ENCODE data around the gene TENM4.

TENM4 gene

DNA sequence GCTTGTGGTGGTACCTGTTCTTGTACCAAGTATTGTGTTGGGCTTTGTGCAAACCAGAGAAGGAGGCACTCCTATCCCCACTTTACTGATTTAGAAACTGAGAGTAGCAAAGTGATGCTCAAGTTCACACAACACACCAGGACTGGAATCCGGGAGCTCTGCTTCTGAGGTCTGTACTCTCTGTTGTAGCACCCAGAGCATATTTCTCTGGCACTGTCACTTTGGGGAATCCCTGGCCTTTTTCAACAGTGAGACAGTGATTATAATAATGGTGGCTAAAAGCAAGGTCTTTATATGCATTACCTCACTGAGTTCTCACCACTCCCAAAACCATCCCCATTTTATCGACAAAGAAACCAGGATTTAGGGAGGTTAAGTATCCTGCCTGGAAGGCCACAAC is 362.4 kb downstream of the TENM4 start:
- Histone ChIP-seq H3F3A (ENCODE audit: control insufficient read depth, insufficient read depth) (no peaks in the 10 kb centered on the region), H3K36me3 (ENCODE audit: control insufficient read depth, low read length) (no peaks in the 10 kb centered on the region), H3K4me1 (ENCODE audit: control insufficient read depth, low read length) (no peaks in the 10 kb centered on the region), H3K79me2 (ENCODE audit: control insufficient read depth, low read length) (no peaks in the 10 kb centered on the region), H3K4me2 (ENCODE audit: low read length) (no peak overlapping the region), H3K9me2 (replicated peaks; ENCODE audit: control insufficient read depth, low read length) (no peaks in the 10 kb centered on the region), H3K4me3 (ENCODE audit: low read length) (no peak overlapping the region), H3K27ac (ENCODE audit: low read depth, low read length) (no peak overlapping the region), H3K27me3 (ENCODE audit: control insufficient read depth, low read length) (no peaks in the 10 kb centered on the region), H4K20me1 (ENCODE audit: control insufficient read depth, insufficient read depth, low read depth, low read length) (no peaks in the 10 kb centered on the region), H3K9me3 (ENCODE audit: control insufficient read depth, insufficient read depth, low read length) (no peaks in the 10 kb centered on the region)
- TF ChIP-seq, protein P1, sequence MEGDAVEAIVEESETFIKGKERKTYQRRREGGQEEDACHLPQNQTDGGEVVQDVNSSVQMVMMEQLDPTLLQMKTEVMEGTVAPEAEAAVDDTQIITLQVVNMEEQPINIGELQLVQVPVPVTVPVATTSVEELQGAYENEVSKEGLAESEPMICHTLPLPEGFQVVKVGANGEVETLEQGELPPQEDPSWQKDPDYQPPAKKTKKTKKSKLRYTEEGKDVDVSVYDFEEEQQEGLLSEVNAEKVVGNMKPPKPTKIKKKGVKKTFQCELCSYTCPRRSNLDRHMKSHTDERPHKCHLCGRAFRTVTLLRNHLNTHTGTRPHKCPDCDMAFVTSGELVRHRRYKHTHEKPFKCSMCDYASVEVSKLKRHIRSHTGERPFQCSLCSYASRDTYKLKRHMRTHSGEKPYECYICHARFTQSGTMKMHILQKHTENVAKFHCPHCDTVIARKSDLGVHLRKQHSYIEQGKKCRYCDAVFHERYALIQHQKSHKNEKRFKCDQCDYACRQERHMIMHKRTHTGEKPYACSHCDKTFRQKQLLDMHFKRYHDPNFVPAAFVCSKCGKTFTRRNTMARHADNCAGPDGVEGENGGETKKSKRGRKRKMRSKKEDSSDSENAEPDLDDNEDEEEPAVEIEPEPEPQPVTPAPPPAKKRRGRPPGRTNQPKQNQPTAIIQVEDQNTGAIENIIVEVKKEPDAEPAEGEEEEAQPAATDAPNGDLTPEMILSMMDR (IDR thresholded peaks at IDR 0.05; ENCODE audit: low read depth, low read length, poor library complexity, severe bottlenecking) = no peak
- TF ChIP-seq EZH2phosphoT487 (IDR thresholded peaks at IDR 0.05; ENCODE audit: borderline replicate concordance, low read length) = no peak

DNA sequence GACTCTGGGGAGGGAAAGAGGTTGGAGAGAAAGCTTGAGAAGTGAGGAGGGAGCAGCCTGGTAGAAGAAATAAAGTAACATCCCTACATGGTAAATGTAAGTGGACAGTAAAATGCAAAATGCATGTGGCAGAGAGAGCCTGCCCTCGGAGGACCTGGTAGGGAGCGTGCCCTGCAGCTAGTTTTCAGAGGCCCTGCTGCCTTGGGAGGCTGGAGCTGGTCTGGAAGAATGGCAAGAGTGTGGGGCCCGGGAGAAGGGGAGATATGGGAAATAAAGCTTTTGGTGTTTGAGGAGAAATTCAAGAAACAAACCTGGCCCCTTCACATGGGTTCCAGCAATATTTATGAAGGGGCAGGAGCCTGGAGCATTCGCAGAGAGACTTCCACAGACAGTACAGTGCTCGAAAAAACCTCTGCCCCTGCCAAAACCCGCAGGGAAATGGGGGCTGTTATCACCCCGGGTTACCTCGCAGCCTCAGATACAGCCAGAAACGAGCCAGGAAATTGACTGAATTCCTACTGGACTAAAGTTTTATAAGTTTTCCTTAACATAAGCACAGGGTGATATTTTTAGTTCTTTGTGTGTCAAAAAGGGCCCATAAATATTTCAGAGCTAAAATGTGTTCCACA is 363.0 kb downstream of the TENM4 start:
- Histone ChIP-seq H3K4me3 (ENCODE audit: low read length) (no peak overlapping the region), H3K36me3 (ENCODE audit: control insufficient read depth, low read length) (no peaks in the 10 kb centered on the region), H3K27me3 (ENCODE audit: control insufficient read depth, low read length) (no peaks in the 10 kb centered on the region), H3K4me2 (ENCODE audit: low read length) (no peak overlapping the region), H4K20me1 (ENCODE audit: control insufficient read depth, insufficient read depth, low read depth, low read length) (no peaks in the 10 kb centered on the region), H3F3A (ENCODE audit: control insufficient read depth, insufficient read depth) (no peaks in the 10 kb centered on the region), H3K9me3 (ENCODE audit: control insufficient read depth, insufficient read depth, low read length) (no peaks in the 10 kb centered on the region), H3K79me2 (ENCODE audit: control insufficient read depth, low read length) (no peaks in the 10 kb centered on the region), H3K4me1 (ENCODE audit: control insufficient read depth, low read length) (no peaks in the 10 kb centered on the region), H3K9me2 (replicated peaks; ENCODE audit: control insufficient read depth, low read length) (no peaks in the 10 kb centered on the region), H3K27ac (ENCODE audit: low read depth, low read length) (no peak overlapping the region)
- no peak for TF ChIP-seq EZH2phosphoT487 (IDR thresholded peaks at IDR 0.05; ENCODE audit: borderline replicate concordance, low read length)
- TF ChIP-seq, protein P1 (IDR thresholded peaks at IDR 0.05; ENCODE audit: low read depth, low read length, poor library complexity, severe bottlenecking) = no peak

DNA sequence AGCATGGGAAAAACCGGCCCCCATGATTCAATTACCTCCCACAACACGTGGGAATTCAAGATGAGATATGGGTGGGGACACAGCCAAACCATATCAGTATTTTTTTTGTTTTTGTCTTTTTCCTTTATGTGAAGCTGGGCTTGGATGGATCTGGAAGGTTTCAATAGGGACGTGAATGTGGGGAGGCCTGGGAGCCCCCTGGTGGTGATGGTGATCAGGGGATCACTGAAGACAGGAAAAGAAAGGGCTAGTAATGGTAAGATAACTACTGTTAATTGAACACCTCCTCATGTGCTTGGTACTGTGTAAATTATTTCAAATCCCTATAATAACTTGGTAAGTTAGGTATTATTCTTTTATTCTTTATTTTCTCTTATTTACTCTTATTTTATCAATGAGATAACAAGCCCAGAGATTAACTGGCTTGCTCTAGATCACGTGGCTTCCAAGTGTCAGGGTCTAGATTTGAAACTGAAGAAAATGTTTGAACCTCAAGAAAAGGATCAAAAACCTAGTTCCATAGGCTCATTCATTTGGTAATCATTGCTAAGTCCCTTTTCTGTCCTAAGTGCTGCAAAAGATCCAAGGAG is 364.2 kb downstream of the TENM4 start:
- no peaks in the 10 kb centered on the region for H3K27me3 ChIP-seq (ENCODE audit: control insufficient read depth, low read length)

More for the DNA sequence above, 364.2 kb downstream of the TENM4 start:
- H3K9me3 ChIP-seq (ENCODE audit: control insufficient read depth, insufficient read depth, low read length) = no peaks in the 10 kb centered on the region
- H3K27ac ChIP-seq (ENCODE audit: low read depth, low read length) = no peak overlapping the region
- no peaks in the 10 kb centered on the region for H3K36me3 ChIP-seq (ENCODE audit: control insufficient read depth, low read length)
- no peaks in the 10 kb centered on the region for H4K20me1 ChIP-seq (ENCODE audit: control insufficient read depth, insufficient read depth, low read depth, low read length)
- H3K4me1 ChIP-seq (ENCODE audit: control insufficient read depth, low read length) = no peaks in the 10 kb centered on the region
- H3F3A ChIP-seq (ENCODE audit: control insufficient read depth, insufficient read depth) = no peaks in the 10 kb centered on the region
- TF ChIP-seq EZH2phosphoT487 (IDR thresholded peaks at IDR 0.05; ENCODE audit: borderline replicate concordance, low read length) = no peak
- TF ChIP-seq, protein P1 (IDR thresholded peaks at IDR 0.05; ENCODE audit: low read depth, low read length, poor library complexity, severe bottlenecking) = peak; percentile 62
- no peaks in the 10 kb centered on the region for H3K79me2 ChIP-seq (ENCODE audit: control insufficient read depth, low read length)
- H3K4me3 ChIP-seq (ENCODE audit: low read length) = no peak overlapping the region
- no peak overlapping the region for H3K4me2 ChIP-seq (ENCODE audit: low read length)
- no peaks in the 10 kb centered on the region for H3K9me2 ChIP-seq (replicated peaks; ENCODE audit: control insufficient read depth, low read length)

All from DOHH2 (cell line).